Measurements from ENCODE around the gene MYEF2. TPM values are rescaled to one million over a fixed set of nuclear protein-coding genes. Genes with fewer than 3 reads are reported as not detected.

Gene MYEF2
- total RNA-seq, 2 donors from 2014 or later, result 21.7 to 24.6 TPM

DNA sequence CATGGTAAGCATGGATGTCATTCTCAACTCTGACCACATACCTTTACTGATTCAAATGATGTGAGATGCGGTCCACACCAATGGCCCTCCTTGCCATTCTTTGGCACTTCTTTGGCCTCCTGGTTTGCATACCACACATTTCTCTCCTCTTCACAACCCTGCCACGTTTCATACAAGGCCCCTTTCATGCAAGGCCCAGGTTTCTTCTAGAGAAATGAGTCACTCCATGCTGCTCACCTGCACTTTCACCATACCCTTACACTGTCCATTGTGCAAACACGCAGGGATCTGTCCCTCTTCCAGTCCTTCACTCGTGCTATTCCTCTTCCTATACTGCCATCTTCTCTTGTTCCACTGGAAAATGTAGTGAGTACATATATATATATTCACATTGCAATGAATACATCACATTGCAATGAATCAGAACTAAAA lies 81.7 kb downstream of the MYEF2 start:
- Mint-ChIP-seq H3K27me3 (peaks cover 38% of the 10 kb centered on the region), H3K4me3 (no peak overlapping the region), H3K36me3 (ENCODE audit: low read depth) (no peaks in the 10 kb centered on the region), H3K27ac (no peak overlapping the region), H3K4me1 (no peaks in the 10 kb centered on the region)
- DNase-seq, result no peak
- ATAC-seq, result no peak
- H3K9me3 ChIP-seq (ENCODE audit: control insufficient read depth, low read length, poor library complexity, severe bottlenecking), result no peaks in the 10 kb centered on the region

DNA sequence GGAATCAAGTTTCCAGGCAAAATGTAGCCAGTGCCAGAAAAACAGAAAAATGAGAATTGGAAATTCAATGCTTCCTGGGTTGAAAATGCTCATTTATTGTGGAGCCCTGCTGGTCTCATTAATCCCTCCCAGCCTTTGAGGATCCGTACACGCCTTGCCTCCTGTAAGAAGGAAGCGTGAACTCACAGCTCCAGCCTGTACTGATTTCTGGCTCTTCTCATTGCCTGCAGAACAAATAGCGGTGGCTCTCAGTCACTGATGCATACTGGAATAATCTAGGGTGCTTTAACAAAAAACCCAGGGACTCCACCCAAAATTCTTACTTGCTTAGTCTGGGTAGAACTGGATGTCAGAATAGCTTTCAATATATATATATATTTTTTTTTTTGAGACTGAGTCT lies 86.6 kb downstream of the MYEF2 start:
- H3K4me3 Mint-ChIP-seq, result no peak overlapping the region
- H3K9me3 ChIP-seq (ENCODE audit: control insufficient read depth, low read length, poor library complexity, severe bottlenecking), result no peaks in the 10 kb centered on the region
- H3K36me3 Mint-ChIP-seq (ENCODE audit: low read depth), result no peaks in the 10 kb centered on the region
- ATAC-seq, result no peak
- H3K27ac Mint-ChIP-seq, result no peak overlapping the region
- peaks cover 22% of the 10 kb centered on the region for H3K27me3 Mint-ChIP-seq
- no peak for DNase-seq
- H3K4me1 Mint-ChIP-seq, result no peaks in the 10 kb centered on the region

DNA sequence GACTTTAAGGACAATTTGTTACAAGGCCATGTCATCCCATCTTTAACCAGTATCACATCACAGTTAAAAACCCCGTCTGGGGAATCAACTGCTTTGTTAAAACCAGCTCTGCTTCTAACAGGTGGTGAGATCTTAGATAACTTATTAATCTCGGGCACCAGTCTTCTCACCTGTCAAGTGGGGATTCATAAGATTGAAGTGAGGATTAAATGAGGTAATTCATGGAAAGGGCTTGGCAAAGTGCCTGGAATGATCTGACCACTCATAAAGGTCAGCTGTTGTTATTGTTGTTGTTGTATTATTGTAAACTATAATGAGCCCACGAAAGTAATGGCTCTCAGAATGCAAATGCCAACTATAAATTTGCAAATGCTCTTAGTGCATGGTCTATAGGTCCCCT lies 87.4 kb downstream of the MYEF2 start:
- Mint-ChIP-seq H3K27me3 (peaks cover 20% of the 10 kb centered on the region), H3K27ac (no peak overlapping the region), H3K4me1 (no peaks in the 10 kb centered on the region), H3K36me3 (ENCODE audit: low read depth) (no peaks in the 10 kb centered on the region), H3K4me3 (no peak overlapping the region)
- DNase-seq (no peak), ATAC-seq (no peak)
- no peaks in the 10 kb centered on the region for H3K9me3 ChIP-seq (ENCODE audit: control insufficient read depth, low read length, poor library complexity, severe bottlenecking)

GRCh38 chr15:48090115-48090514 lies 88.0 kb downstream of the MYEF2 start:
- no peaks in the 10 kb centered on the region for H3K36me3 Mint-ChIP-seq (ENCODE audit: low read depth)
- H3K4me1 Mint-ChIP-seq, result no peaks in the 10 kb centered on the region
- no peak overlapping the region for H3K27ac Mint-ChIP-seq
- peaks cover 20% of the 10 kb centered on the region for H3K27me3 Mint-ChIP-seq
- ATAC-seq, result no peak
- H3K9me3 ChIP-seq (ENCODE audit: control insufficient read depth, low read length, poor library complexity, severe bottlenecking), result no peaks in the 10 kb centered on the region
- H3K4me3 Mint-ChIP-seq, result no peak overlapping the region
- no peak for DNase-seq

- no peak overlapping the region for H3K4me3 Mint-ChIP-seq
- H3K4me1 Mint-ChIP-seq, result no peaks in the 10 kb centered on the region
- ATAC-seq, result no peak
- no peaks in the 10 kb centered on the region for H3K9me3 ChIP-seq (ENCODE audit: control insufficient read depth, low read length, poor library complexity, severe bottlenecking)
- no peaks in the 10 kb centered on the region for H3K36me3 Mint-ChIP-seq (ENCODE audit: low read depth)
- H3K27me3 Mint-ChIP-seq, result peaks cover 20% of the 10 kb centered on the region
- no peak overlapping the region for H3K27ac Mint-ChIP-seq
- no peak for DNase-seq
Measured at GRCh38 chr15:48089702-48090101, 88.4 kb downstream of the MYEF2 start.

DNA sequence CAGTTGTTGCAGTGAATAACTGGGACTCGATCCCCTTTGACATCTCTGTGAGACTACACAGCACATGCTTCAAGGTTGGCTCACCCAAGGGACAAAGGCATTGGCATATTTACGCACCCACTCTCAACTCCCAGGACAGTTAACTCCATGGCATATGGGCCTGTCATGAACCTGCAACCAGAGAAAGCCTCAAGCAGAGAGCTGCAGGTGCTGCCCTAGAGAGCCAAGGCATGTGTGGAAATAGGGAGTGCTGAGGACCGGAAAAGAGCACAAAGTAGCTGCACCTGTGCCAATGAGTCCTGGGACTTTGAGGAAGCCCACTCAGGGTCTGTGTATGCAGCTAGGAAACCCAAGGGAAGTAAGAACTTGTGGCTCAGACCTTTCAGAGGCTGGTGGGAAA lies 90.3 kb downstream of the MYEF2 start:
- H3K9me3 ChIP-seq (ENCODE audit: control insufficient read depth, low read length, poor library complexity, severe bottlenecking), result no peaks in the 10 kb centered on the region
- peaks cover 15% of the 10 kb centered on the region for H3K27me3 Mint-ChIP-seq
- DNase-seq (no peak), ATAC-seq (no peak)
- no peak overlapping the region for H3K27ac Mint-ChIP-seq
- no peaks in the 10 kb centered on the region for H3K4me1 Mint-ChIP-seq
- no peaks in the 10 kb centered on the region for H3K36me3 Mint-ChIP-seq (ENCODE audit: low read depth)
- H3K4me3 Mint-ChIP-seq, result no peak overlapping the region

DNA sequence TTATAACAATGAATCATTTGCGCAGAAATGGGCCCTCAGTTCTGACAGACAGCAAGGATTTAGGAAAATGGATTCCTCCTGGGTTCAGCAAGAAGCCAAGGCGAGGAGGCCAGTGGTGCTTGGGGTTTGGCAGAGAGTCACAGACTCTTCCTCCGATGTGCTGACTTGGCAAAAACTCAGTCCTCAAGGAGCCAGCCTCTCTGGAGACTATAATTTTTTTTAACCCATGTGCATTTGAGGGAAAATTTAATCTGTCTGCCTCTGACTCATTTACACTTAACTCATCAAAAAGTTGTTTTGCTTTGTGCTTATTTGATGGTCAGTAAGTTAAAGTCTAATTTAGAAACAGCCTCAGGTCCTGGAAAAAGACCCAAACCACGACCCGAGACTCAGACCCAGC lies 91.5 kb downstream of the MYEF2 start:
- peaks cover 2% of the 10 kb centered on the region for H3K36me3 Mint-ChIP-seq (ENCODE audit: low read depth)
- H3K27ac Mint-ChIP-seq, result no peak overlapping the region
- no peaks in the 10 kb centered on the region for H3K9me3 ChIP-seq (ENCODE audit: control insufficient read depth, low read length, poor library complexity, severe bottlenecking)
- H3K27me3 Mint-ChIP-seq, result peaks cover 15% of the 10 kb centered on the region
- ATAC-seq (no peak), DNase-seq (no peak)
- H3K4me1 Mint-ChIP-seq, result no peaks in the 10 kb centered on the region
- H3K4me3 Mint-ChIP-seq, result no peak overlapping the region

- ATAC-seq (no peak), DNase-seq (no peak)
- no peak overlapping the region for H3K4me3 Mint-ChIP-seq
- no peak overlapping the region for H3K27ac Mint-ChIP-seq
- no peaks in the 10 kb centered on the region for H3K4me1 Mint-ChIP-seq
- H3K9me3 ChIP-seq (ENCODE audit: control insufficient read depth, low read length, poor library complexity, severe bottlenecking), result no peaks in the 10 kb centered on the region
- H3K36me3 Mint-ChIP-seq (ENCODE audit: low read depth), result peaks cover 2% of the 10 kb centered on the region
- peaks cover 15% of the 10 kb centered on the region for H3K27me3 Mint-ChIP-seq
Measured at GRCh38 chr15:48086133-48086532, 92.0 kb downstream of the MYEF2 start.

DNA sequence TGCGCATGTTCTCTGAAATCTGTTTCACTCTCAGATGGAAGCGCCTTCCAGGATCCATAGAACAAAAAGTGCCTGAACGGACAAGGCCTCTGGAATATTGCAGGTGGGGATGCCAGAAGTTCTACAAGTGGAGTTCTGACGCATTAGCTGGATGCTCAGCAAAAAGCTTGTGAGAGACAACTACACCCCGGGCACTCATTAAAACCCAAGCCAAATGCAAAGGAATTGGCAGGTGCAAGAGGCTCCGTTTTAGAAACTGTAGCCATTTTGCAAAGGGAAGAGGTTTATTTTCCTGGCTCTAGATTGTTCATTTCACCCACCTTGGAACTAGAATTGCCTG lies 92.5 kb downstream of the MYEF2 start:
- no peak for ATAC-seq
- H3K36me3 Mint-ChIP-seq (ENCODE audit: low read depth), result peaks cover 2% of the 10 kb centered on the region
- no peaks in the 10 kb centered on the region for H3K4me1 Mint-ChIP-seq
- H3K4me3 Mint-ChIP-seq, result no peak overlapping the region
- H3K27me3 Mint-ChIP-seq, result peaks cover 15% of the 10 kb centered on the region
- no peaks in the 10 kb centered on the region for H3K9me3 ChIP-seq (ENCODE audit: control insufficient read depth, low read length, poor library complexity, severe bottlenecking)
- no peak overlapping the region for H3K27ac Mint-ChIP-seq
- DNase-seq, result no peak

DNA sequence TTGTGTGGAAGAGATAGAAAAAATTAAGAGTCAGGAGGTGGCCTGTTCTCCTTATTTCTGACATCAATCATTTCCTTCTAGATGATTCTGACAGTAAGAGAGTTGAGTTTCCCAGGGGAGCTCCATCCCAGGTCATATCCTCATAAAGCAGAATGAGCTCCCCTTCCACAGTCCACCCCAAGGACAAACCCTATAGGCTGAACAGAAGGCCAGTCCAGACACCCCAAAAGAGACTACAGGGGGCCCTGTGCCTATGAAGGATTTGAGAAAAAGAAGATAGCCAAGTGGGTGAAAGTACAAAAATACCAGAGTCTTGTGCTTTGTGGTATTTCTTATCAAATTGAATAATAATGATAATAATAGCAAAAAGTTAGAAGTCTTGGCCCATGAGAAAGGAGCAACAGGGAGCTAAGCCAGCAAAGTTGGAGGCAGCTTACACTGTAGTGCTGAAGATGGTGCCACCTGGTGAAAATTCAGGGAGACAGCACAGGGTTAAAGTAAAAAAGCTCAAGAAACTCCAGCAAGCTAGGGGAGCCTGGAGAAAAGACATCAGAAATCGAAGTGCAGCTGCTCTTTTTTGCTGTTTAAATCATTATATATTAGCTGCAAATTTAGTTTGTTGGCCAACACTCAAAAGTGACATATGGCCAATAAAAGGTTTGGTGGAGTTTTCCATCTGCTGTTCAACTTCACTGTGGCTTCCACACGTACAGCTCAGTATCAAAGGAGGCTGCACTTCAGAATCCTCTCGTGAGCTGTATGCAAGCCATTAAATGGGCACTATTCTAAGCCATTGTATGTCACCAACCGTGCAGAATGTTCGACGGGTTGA lies 93.1 kb downstream of the MYEF2 start:
- ATAC-seq, result no peak
- H3K27ac Mint-ChIP-seq, result no peak overlapping the region

More for the DNA sequence above, 93.1 kb downstream of the MYEF2 start:
- Mint-ChIP-seq H3K27me3 (peaks cover 15% of the 10 kb centered on the region), H3K36me3 (ENCODE audit: low read depth) (peaks cover 2% of the 10 kb centered on the region), H3K4me1 (no peaks in the 10 kb centered on the region), H3K4me3 (no peak overlapping the region)
- H3K9me3 ChIP-seq (ENCODE audit: control insufficient read depth, low read length, poor library complexity, severe bottlenecking), result no peaks in the 10 kb centered on the region
- DNase-seq, result no peak

Other genes starting within 250 kb of the MYEF2 start
- not detected for gene SLC24A5, start 57.3 kb downstream of the MYEF2 start, total RNA-seq
- not detected for gene CTXN2, start 13.4 kb upstream of the MYEF2 start, total RNA-seq
- gene SLC12A1, start 28.0 kb upstream of the MYEF2 start, total RNA-seq, result not detected
- 10 to 100 TPM; 64.1 to 70.1 TPM for gene DUT, start 153.1 kb upstream of the MYEF2 start, total RNA-seq

All from T-helper 17 cell (primary cell).